Skeletal muscle satellite cell (primary cell): ENCODE results near the gene DIABLO.
"Not testable (repeated sequence)": the region's sequence is repeated elsewhere in the genome, so short reads cannot be mapped to it uniquely, and the experiment has no call there.

Experiments used
- H3K27me3 ChIP-seq: 2 replicates; pipeline ENCODE4 v1.7.0; 2013; ENCODE audit warnings: low read length; ENCODE audit not compliant: control insufficient read depth, insufficient read depth
- H3K36me3 ChIP-seq: 2 replicates; pipeline ENCODE4 v1.7.0; 2013; ENCODE audit warnings: mild to moderate bottlenecking, control low read depth, low read length; ENCODE audit not compliant: insufficient read depth
- H3K4me1 ChIP-seq: 2 replicates; pipeline ENCODE4 v1.7.0; 2013; ENCODE audit warnings: low read length; ENCODE audit not compliant: control insufficient read depth, insufficient read depth
- H3K4me2 ChIP-seq: 2 replicates; pipeline ENCODE4 v1.7.0; 2013; ENCODE audit warnings: mild to moderate bottlenecking, low read length
- H3K4me3 ChIP-seq: 2 replicates; pipeline ENCODE4 v1.7.0; 2013; ENCODE audit warnings: low read length
- H3K9ac ChIP-seq: 2 replicates; pipeline ENCODE4 v1.7.0; 2013; ENCODE audit warnings: mild to moderate bottlenecking, low read depth, low read length, moderate library complexity
- H3K9me3 ChIP-seq: replicated peaks from 2 replicates; pipeline ENCODE4 v1.7.0; 2013; ENCODE audit warnings: mild to moderate bottlenecking, control low read depth, low read length

Gene DIABLO

DNA sequence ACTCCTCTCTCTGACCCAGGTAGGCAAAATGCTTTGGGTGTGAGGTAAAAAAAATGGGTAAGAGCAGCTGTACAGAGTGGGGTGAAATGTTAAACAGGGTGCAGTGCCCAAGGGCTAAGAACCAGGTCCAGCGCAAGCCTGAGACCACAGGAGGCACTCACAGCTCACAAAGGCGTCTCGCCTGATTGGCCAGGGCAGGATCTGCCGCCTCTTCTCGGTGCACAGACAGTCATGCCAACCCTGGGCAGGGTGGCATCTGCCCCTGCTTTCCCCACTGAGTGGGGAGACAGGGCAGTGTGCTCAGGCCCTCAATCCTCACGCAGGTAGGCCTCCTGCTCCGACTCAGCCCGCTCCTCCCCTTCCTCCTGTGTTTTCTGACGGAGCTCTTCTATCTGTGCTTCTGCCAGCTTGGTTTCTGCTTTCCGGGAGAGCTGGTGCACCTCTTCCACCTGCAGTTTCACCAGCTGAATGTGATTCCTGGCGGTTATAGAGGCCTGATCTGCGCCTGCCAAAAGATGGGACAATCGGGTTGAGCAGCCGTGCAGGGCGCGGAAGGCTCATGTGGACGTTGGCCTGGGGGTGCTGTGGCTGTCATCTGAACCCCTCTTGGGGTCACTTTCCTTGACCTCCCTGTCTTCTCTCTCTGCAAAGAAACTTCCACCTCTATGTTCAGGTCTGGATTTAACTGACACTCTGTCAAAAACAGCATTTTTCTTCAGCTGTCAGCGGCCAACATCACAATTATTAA is 17.6 kb downstream of the DIABLO start:
- Histone ChIP-seq H3K27me3 (peaks cover 20% of the 10 kb centered on the region), H3K36me3 (peaks cover 46% of the 10 kb centered on the region), H3K4me1 (peaks cover 7% of the 10 kb centered on the region), H3K9ac (no peak overlapping the region), H3K9me3 (no peaks in the 10 kb centered on the region), H3K4me3 (no peak overlapping the region), H3K4me2 (no peak overlapping the region)

DNA sequence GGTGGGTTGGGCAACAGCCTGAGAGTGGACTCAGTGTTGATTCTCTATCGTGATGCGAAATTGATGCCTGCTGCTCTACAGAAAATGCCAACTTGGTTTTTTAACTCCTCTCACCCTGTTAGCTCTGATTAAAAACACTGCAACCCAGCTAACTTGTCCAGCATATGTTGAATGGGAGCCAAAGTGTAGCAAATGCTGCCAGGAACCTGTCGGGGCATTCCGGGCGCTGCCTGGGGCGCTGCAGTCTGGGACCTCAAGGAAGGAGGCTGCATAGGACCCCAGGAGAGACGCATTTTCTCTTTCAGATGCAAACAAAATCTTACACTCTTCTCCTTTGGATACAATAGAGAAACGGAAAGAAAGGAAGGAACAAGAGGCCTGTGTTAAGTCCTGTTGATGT is 18.5 kb downstream of the DIABLO start:
- H3K4me3 ChIP-seq = no peak overlapping the region
- peaks cover 12% of the 10 kb centered on the region for H3K4me1 ChIP-seq
- no peaks in the 10 kb centered on the region for H3K9me3 ChIP-seq
- H3K27me3 ChIP-seq = peaks cover 20% of the 10 kb centered on the region
- peaks cover 40% of the 10 kb centered on the region for H3K36me3 ChIP-seq
- no peak overlapping the region for H3K9ac ChIP-seq
- no peak overlapping the region for H3K4me2 ChIP-seq

DNA sequence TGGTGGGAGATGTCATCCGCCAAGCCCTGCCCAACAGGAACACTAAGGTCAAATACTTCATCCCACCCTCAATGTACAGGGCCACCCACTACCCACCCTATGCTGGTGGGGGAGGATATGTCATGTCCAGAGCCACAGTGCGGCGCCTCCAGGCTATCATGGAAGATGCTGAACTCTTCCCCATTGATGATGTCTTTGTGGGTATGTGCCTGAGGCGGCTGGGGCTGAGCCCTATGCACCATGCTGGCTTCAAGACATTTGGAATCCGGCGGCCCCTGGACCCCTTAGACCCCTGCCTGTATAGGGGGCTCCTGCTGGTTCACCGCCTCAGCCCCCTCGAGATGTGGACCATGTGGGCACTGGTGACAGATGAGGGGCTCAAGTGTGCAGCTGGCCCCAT is 18.9 kb downstream of the DIABLO start:
- Histone ChIP-seq H3K4me2 (no peak overlapping the region), H3K36me3 (peaks cover 36% of the 10 kb centered on the region), H3K4me3 (no peak overlapping the region), H3K9ac (no peak overlapping the region), H3K4me1 (peaks cover 12% of the 10 kb centered on the region), H3K9me3 (no peaks in the 10 kb centered on the region), H3K27me3 (peaks cover 20% of the 10 kb centered on the region)

DNA sequence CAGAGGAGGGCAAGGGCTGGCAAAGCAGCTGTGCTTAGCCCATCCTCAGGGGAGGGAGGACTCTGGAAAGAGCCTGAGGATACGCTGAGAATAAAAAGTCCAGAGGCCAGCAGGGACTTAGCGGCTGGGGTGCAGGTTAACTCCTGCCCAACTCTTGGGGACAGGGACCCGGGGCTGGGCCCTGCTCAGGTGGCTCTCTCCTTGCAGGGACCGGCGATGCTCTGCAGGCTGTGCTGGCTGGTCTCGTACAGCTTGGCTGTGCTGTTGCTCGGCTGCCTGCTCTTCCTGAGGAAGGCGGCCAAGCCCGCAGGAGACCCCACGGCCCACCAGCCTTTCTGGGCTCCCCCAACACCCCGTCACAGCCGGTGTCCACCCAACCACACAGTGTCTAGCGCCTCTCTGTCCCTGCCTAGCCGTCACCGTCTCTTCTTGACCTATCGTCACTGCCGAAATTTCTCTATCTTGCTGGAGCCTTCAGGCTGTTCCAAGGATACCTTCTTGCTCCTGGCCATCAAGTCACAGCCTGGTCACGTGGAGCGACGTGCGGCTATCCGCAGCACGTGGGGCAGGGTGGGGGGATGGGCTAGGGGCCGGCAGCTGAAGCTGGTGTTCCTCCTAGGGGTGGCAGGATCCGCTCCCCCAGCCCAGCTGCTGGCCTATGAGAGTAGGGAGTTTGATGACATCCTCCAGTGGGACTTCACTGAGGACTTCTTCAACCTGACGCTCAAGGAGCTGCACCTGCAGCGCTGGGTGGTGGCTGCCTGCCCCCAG is 19.6 kb downstream of the DIABLO start:
- Histone ChIP-seq H3K9me3 (no peaks in the 10 kb centered on the region), H3K9ac (no peak overlapping the region), H3K27me3 (peaks cover 20% of the 10 kb centered on the region), H3K4me3 (no peak overlapping the region), H3K4me1 (peaks cover 12% of the 10 kb centered on the region), H3K4me2 (no peak overlapping the region), H3K36me3 (peaks cover 32% of the 10 kb centered on the region)

DNA sequence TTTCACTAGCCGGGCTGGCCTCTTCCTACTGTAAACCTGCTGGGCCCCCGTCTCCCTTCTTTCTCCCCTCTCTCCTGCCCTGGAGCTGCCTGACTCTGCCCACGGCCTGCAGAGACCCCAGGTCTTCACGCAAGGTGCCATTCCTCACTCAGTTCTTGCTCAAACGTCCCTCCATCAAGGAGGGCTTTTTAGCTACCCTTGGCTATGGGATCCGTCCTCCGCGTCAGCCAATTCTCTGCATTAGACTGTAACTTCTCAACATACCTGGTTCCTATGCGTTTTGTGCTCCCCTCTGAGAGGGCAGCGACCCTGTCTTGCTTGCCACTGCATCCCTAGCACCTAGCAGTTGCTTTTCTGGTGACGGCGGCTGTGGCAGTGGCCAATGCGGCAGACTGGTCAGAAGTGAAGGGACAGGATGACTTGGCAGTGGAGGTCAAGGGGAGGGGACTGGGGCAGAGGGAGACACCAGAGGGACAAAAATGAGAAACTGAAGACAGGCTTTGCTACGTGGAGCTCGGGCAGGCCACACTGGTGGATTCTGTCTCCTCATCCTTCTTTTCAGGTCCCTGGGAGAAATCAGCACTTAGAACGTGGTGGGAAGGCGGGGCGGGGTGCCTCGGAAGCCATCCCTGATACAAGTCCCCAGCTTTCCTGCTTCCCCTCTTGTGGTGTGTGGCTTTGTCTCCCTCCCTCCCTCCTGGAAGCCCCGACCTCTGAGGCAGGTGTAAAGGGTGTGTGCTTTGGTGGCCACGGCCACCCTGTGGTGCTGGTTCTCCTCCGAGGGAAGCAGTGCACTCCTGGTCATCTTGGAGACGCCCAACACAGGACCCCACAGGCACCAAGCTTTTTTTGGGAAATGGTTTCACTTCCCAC is 20.6 kb downstream of the DIABLO start:
- Histone ChIP-seq H3K36me3 (peaks cover 30% of the 10 kb centered on the region), H3K27me3 (peaks cover 20% of the 10 kb centered on the region), H3K4me3 (no peak overlapping the region), H3K9me3 (no peaks in the 10 kb centered on the region), H3K4me2 (no peak overlapping the region), H3K9ac (no peak overlapping the region), H3K4me1 (peaks cover 12% of the 10 kb centered on the region)

DNA sequence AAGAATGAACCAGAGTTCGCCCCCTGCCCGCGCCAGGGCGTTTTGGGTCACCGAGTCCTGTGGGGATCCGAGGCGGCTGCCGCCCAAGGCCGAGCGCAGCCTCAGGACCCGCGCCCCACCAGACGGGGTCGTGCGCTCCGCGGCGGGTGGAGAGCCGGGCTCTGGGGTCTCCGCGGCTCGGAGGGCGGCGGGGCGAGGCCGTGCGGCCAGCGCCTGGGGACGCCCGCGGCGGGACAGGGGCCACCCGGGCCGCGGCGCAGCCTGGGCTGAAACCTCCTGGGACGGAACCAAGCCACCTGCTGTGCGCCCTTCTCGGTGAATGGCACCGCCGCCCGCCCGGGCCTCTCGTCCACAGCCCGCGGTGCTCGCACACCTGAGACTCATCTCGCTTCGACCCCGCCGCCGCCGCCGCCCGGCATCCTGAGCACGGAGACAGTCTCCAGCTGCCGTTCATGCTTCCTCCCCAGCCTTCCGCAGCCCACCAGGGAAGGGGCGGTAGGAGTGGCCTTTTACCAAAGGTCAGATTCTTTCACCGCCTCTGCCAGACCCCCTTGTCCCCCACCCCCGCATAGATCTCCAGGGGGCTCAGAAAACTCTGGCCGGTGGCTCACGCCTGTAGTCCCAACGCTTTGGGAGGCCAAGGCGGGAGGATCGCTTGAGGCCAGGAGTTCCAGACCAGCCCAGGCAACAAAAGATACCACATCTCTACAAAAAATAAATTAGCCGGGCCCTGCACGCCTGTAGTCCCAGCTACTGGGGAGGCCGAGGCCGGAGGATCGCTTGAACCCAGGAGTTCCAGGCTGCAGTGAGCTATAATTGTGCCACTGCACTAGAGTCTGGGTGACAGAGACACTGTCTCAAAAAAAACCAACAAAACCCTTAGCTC is 21.4 kb downstream of the DIABLO start:
- peaks cover 20% of the 10 kb centered on the region for H3K27me3 ChIP-seq
- H3K36me3 ChIP-seq = peaks cover 23% of the 10 kb centered on the region

DNA sequence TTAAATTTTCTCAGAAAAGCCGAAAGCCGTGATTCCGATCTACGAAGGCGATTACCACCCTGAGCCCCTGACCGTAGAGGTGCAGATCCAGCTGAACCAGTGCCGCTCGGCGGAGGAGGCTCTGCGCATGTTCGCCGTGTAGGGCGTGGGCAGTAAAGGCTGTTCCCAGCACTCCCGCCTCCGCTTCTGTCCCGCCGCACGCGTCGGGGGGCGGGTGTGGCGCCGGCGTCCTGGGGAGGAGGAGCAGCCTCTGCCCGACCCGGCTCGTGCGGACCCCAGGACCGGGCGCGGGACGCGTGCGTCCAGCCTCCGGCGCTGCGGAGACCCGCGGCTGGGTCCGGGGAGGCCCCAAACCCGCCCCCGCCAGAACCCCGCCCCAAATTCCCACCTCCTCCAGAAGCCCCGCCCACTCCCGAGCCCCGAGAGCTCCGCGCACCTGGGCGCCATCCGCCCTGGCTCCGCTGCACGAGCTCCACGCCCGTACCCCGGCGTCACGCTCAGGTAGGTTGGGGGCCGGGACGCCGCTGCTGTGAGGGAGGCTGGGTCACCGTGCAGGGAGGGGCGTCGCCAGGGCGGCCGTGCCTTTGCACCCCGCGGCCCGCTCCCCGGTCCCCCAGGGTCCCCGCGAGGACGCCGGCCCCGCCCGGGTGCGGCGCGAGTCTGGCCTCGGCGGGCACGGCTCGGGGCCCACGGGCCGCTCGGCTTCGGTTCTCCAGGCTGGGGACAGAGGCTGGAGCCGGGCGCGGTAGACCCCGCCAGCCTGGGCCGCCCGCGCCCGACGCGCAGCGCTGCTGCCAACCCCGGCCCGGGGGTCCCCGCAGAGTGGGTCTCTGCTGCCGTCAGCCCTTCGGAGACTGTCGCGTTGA is 22.3 kb downstream of the DIABLO start, which contains the start of gene B3GNT4:
Gene B3GNT4, plus strand, starts transcription at position 409 of the 866 bp plus-strand sequence. CDS start 910 bp downstream, outside the sequence.
- peak within 1 kb of the TSS; percentile 64 for H3K4me3 ChIP-seq
- no peaks in the 10 kb centered on the region for H3K9me3 ChIP-seq
- H3K4me1 ChIP-seq = peaks cover 12% of the 10 kb centered on the region
- H3K27me3 ChIP-seq = peaks cover 20% of the 10 kb centered on the region
- peak within 1 kb of the TSS; percentile 53 for H3K9ac ChIP-seq
- H3K36me3 ChIP-seq = peaks cover 20% of the 10 kb centered on the region
- H3K4me2 ChIP-seq = peak within 1 kb of the TSS; percentile 91

More for the DNA sequence above, 21.4 kb downstream of the DIABLO start:
- H3K4me3 ChIP-seq = peak overlapping the region; percentile 64
- H3K9ac ChIP-seq = no peak overlapping the region
- no peaks in the 10 kb centered on the region for H3K9me3 ChIP-seq
- H3K4me2 ChIP-seq = peak overlapping the region; percentile 91
- H3K4me1 ChIP-seq = peaks cover 12% of the 10 kb centered on the region

DNA sequence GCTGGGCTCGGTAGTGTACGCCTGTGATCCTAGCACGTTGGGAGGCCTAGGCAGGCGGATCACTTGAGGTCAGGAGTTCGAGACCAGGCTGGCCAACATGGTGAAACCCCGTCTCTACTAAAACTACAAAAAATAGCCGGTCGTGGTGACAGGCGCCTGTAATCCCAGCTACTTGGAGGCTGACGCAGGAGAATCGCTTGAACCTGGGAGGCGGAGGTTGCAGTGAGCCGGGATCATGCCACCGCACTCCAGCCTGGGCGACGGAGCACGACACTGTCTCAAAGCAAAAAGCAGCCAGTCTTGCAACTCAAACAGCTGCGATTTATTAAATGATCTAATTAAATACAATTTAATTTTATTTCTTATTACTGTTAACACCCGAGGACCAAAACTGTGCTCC is 23.0 kb downstream of the DIABLO start:
- H3K9ac ChIP-seq = peak overlapping the region; percentile 53
- peak overlapping the region; percentile 91 for H3K4me2 ChIP-seq
- peaks cover 20% of the 10 kb centered on the region for H3K27me3 ChIP-seq
- H3K4me3 ChIP-seq = peak overlapping the region; percentile 64
- peaks cover 13% of the 10 kb centered on the region for H3K36me3 ChIP-seq
- not testable (repeated sequence) for H3K9me3 ChIP-seq
- peaks cover 12% of the 10 kb centered on the region for H3K4me1 ChIP-seq

DNA sequence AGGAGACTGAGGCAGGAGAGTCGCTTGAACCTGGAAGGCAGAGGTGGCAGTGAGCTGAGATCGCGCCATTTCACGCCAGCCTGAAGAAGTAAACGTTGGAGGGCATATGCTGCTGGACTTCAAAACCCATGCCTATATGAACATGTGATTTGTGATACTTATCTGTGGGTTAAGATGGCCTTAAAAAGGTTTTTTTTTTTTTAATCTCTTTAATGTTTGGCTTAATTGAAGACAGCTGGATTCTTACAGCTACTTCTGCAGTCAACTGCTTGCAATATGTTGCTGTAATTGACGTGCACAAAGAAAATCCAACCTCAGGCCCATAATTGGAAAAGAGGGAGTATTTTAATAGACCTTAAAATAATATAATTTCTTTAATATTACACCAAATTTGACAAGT is 23.8 kb downstream of the DIABLO start:
- no peak overlapping the region for H3K4me2 ChIP-seq
- H3K4me1 ChIP-seq = peaks cover 12% of the 10 kb centered on the region
- no peak overlapping the region for H3K9ac ChIP-seq
- H3K9me3 ChIP-seq = no peaks in the 10 kb centered on the region
- H3K4me3 ChIP-seq = no peak overlapping the region
- H3K36me3 ChIP-seq = peaks cover 5% of the 10 kb centered on the region
- peaks cover 20% of the 10 kb centered on the region for H3K27me3 ChIP-seq

DNA sequence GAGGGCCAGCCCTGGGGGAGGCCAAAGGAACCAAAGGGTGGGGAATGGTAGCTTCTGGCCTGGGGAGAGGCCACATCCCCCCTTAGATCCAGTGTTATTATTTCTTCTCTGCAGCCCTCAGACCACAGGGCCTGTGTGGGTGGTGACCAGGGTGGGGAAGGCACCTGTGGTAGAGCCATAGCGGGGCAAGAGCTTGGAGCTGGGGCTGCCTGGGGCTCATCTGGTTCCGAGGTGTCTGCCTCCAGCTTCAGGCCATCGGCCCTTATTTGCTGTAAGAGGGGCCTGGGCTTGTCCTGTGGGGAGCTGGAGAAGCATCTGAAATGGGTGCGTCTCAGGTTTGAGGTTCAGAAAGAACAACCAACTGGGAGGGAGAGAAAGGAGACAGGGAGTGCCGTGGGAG is 24.5 kb downstream of the DIABLO start:
- no peaks in the 10 kb centered on the region for H3K9me3 ChIP-seq

More for the DNA sequence above, 24.5 kb downstream of the DIABLO start:
- H3K27me3 ChIP-seq = peaks cover 20% of the 10 kb centered on the region
- H3K36me3 ChIP-seq = no peaks in the 10 kb centered on the region
- H3K4me2 ChIP-seq = no peak overlapping the region
- H3K9ac ChIP-seq = no peak overlapping the region
- peaks cover 12% of the 10 kb centered on the region for H3K4me1 ChIP-seq
- H3K4me3 ChIP-seq = no peak overlapping the region
